Thyroid gland (tissue), 4 donors: ENCODE measurements around the gene DNAJB2.

Experiments
- POLR2A ChIP-seq, 2 donors: fragments of 450-650 bp; IDR thresholded peaks; one replicate each; pipeline ENCODE4 v1.6.1; 2017; ENCODE audit warnings: antibody characterized with exemption in 2 of 2, mild to moderate bottlenecking in 2 of 2, moderate library complexity in 1 of 2
- TF ChIP-seq, protein P1 (sequence below), 6 experiments: fragments of 200-600 bp in 3 of 6; fragments of 450-650 bp in 3 of 6; sonication (generic) in 3 of 6; IDR thresholded peaks; one replicate each; pipeline ENCODE4 v1.5.1; 2016 to 2019; ENCODE audit warnings: antibody characterized with exemption in 6 of 6, mild to moderate bottlenecking in 2 of 6, inconsistent platforms in 1 of 6, moderate library complexity in 1 of 6

DNA sequence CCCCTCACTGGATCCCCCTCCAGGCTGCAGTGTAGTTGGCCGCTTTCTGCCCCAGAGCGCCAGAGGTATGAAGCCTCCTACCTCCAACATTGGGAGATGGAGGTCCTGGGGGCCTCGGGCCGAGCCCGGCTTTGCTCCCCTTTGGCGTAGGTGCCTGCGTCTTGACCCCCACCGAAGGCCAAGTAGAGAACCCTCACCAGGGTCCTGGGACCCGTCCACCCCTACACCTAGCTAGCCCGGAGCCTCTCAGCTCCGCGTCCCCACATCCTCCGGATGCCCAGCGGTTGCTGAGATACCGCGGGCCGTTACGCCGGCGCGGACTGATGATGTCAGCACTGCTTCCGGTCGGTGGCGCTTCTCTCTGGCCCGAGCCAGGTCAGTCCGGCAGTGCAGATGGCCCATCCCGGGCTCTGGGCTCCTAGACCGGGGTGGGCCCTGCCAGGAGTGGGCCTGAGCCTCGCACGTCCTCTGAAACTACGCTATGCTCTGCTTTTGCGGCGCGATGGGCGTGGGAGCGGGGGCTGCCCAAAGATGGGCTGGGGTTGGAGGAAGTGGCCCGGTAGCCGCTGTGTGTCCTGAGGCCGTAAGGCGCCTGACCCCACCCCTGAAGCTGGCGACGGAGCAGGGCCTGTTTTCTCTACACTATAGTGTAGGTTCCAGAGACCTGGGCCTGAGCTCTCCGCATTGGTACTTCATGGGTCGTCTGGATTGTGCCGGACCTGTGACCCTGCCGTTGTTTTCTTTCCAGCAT lies 33.8 kb upstream of the DNAJB2 start, which contains the start of the genes GLB1L and STK16:
- peak in 1 of 2 donors; percentile 88 for TF ChIP-seq POLR2A (IDR thresholded peaks at IDR 0.05)
- TF ChIP-seq, protein P1, sequence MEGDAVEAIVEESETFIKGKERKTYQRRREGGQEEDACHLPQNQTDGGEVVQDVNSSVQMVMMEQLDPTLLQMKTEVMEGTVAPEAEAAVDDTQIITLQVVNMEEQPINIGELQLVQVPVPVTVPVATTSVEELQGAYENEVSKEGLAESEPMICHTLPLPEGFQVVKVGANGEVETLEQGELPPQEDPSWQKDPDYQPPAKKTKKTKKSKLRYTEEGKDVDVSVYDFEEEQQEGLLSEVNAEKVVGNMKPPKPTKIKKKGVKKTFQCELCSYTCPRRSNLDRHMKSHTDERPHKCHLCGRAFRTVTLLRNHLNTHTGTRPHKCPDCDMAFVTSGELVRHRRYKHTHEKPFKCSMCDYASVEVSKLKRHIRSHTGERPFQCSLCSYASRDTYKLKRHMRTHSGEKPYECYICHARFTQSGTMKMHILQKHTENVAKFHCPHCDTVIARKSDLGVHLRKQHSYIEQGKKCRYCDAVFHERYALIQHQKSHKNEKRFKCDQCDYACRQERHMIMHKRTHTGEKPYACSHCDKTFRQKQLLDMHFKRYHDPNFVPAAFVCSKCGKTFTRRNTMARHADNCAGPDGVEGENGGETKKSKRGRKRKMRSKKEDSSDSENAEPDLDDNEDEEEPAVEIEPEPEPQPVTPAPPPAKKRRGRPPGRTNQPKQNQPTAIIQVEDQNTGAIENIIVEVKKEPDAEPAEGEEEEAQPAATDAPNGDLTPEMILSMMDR (IDR thresholded peaks at IDR 0.05), result peak in 1 of 6 experiments; percentile 7
